BLaER1 (cell line): ENCODE data around the gene PLK5.
"Not testable (repeated sequence)": the region's sequence is repeated elsewhere in the genome, so short reads cannot be mapped to it uniquely, and the experiment has no call there.

Experiments used
- H3K27ac ChIP-seq: shearing (Covaris generic); formaldehyde crosslinking; 2 replicates; pipeline ENCODE4 v1.8.1; 2022
- H3K27me3 ChIP-seq: shearing (Covaris generic); formaldehyde crosslinking; 2 replicates; pipeline ENCODE4 v1.8.1; 2022
- H3K36me3 ChIP-seq: shearing (Covaris generic); formaldehyde crosslinking; 2 replicates; pipeline ENCODE4 v1.8.1; 2022
- H3K4me1 ChIP-seq: shearing (Covaris generic); formaldehyde crosslinking; 2 replicates; pipeline ENCODE4 v1.8.1; 2022
- H3K4me2 ChIP-seq: shearing (Covaris generic); formaldehyde crosslinking; 2 replicates; pipeline ENCODE4 v1.8.1; 2022
- H3K4me3 ChIP-seq: shearing (Covaris generic); formaldehyde crosslinking; 2 replicates; pipeline ENCODE4 v1.8.1; 2022
- H3K9ac ChIP-seq: shearing (Covaris generic); formaldehyde crosslinking; 2 replicates; pipeline ENCODE4 v1.8.1; 2022
- H3K9me3 ChIP-seq: shearing (Covaris generic); formaldehyde crosslinking; 2 replicates; pipeline ENCODE4 v1.8.1; 2022
- H4K20me1 ChIP-seq: shearing (Covaris generic); formaldehyde crosslinking; 2 replicates; pipeline ENCODE4 v1.8.1; 2022
- Cebpa-rat ChIP-seq: shearing (Covaris generic); IDR thresholded peaks from 2 replicates; pipeline ENCODE4 v1.8.1; 2022

Gene PLK5

DNA sequence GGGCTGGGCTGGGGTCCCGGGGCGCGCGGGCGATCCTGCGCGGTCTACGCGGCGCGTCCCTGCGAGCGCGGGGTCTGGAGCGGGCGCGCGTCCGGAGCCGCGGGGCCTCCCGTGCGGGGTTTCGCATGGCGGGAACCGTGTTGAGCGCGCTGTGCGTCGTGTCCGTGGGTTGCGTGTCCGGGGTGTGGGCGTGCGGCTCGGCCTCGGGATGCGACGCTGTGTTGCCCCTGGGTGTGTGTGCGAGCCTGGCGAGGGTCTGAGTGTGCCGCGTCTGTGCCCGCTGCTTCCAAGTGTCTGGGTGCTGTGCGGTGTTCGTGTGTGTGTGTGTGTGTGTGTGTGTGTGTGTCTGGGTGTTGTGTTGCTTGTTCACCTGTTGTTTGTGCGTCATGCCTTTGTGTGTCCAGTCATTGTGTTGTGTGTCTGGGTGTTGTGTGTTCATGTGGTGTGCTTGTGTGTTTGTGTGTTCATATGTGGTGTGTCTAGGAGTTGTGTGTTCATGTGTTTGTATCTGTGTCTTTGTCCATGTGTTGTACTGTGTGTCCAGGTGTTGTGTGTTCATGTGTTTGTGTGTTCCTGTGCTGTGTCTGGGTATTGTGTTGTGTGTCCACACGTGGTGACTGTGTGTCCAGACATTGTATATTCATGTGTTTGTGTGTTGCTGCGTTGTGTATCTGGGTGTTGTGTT is 552 bp downstream of the PLK5 start:
- Histone ChIP-seq H3K36me3 (no peaks in the 10 kb centered on the region), H3K27me3 (peaks cover 28% of the 10 kb centered on the region), H3K9ac (no peak overlapping the region), H3K4me1 (peaks cover 27% of the 10 kb centered on the region), H3K27ac (no peak overlapping the region), H3K9me3 (no peaks in the 10 kb centered on the region), H4K20me1 (no peaks in the 10 kb centered on the region), H3K4me3 (no peak overlapping the region), H3K4me2 (no peak overlapping the region)
- no peak for TF ChIP-seq Cebpa-rat

DNA sequence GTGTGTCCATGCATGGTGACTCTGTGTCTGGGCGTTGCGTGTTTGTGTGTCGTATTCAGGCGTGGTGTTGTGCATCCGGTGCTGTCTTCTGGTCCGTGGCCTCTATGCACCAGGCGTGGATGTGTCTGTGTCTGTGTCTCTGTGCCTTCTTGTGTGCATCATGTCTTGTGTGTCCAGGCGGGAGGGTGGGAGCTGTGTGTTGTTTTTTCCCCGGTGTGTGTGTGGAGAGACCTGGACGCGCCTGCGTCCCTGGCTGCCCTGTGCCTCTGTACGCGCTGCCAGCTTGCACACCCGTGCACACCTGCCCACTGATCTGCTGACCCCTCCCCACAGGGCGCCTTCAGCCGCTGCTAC is 1.1 kb downstream of the PLK5 start:
- H3K4me1 ChIP-seq, result peaks cover 24% of the 10 kb centered on the region

DNA sequence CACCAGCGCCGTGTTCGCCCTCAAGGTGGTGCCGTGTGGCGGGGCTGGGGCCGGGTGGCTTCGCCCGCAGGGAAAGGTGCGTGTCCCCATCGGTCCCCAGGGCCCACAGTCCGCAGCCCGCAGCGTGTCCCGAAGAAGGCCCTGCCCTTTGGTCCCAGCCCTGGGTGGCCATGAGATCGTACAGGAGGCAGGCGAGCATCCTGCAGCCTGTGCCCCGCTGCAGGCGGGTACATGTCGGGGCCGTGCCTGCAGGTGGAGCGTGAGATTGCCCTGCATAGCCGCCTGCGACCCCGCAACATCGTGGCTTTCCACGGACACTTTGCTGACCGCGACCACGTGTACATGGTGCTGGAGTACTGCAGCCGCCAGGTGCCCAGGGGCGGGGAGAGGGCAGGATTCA is 1.5 kb downstream of the PLK5 start:
- peaks cover 28% of the 10 kb centered on the region for H3K27me3 ChIP-seq
- H3K9ac ChIP-seq, result no peak overlapping the region

More for the DNA sequence above, 1.1 kb downstream of the PLK5 start:
- no peak for TF ChIP-seq Cebpa-rat
- H4K20me1 ChIP-seq, result no peaks in the 10 kb centered on the region
- no peak overlapping the region for H3K4me2 ChIP-seq
- no peak overlapping the region for H3K27ac ChIP-seq
- no peaks in the 10 kb centered on the region for H3K36me3 ChIP-seq
- H3K9me3 ChIP-seq, result no peaks in the 10 kb centered on the region
- H3K4me3 ChIP-seq, result no peak overlapping the region
- no peak overlapping the region for H3K9ac ChIP-seq
- peaks cover 28% of the 10 kb centered on the region for H3K27me3 ChIP-seq

DNA sequence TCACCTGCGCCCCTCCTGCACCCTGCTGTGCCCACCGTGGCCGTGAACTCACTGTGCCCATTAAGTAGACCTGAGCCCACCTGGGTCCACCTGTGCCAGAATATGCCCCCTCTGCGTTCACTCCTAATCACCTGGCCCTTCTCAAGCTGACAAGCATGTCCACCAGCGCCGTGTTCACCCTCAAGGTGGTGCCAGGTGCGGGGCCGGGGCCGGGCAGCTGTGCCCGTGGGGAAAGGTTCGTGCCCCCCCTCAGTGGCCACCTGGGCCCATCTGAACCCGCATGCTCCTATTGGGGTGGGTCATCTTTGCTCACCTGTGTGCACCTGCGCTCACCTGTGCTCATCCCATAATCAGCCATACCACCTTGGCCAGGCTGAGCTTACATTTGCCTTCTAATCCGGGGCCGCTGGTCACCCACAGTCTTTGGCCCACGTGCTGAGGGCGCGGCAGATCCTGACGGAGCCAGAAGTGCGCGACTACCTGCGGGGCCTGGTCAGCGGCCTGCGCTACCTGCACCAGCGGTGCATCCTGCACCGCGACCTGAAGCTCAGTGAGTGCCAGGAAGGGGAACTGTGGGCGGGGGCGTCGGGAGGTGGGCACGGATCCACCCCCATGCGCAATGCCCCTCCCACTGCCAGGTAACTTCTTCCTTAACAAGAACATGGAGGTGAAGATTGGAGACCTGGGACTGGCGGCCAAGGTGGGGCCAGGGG is 2.3 kb downstream of the PLK5 start:
- no peaks in the 10 kb centered on the region for H3K9me3 ChIP-seq
- H3K27me3 ChIP-seq, result peaks cover 28% of the 10 kb centered on the region
- H3K9ac ChIP-seq, result no peak overlapping the region
- H3K27ac ChIP-seq, result no peak overlapping the region
- TF ChIP-seq Cebpa-rat, result no peak
- H3K4me2 ChIP-seq, result no peak overlapping the region
- H3K4me1 ChIP-seq, result peaks cover 11% of the 10 kb centered on the region
- H4K20me1 ChIP-seq, result no peaks in the 10 kb centered on the region
- no peak overlapping the region for H3K4me3 ChIP-seq
- no peaks in the 10 kb centered on the region for H3K36me3 ChIP-seq

More for the DNA sequence above, 1.5 kb downstream of the PLK5 start:
- TF ChIP-seq Cebpa-rat, result no peak
- H3K4me1 ChIP-seq, result peaks cover 20% of the 10 kb centered on the region
- no peaks in the 10 kb centered on the region for H3K36me3 ChIP-seq
- no peak overlapping the region for H3K27ac ChIP-seq
- no peak overlapping the region for H3K4me3 ChIP-seq
- no peaks in the 10 kb centered on the region for H4K20me1 ChIP-seq
- H3K4me2 ChIP-seq, result no peak overlapping the region
- no peaks in the 10 kb centered on the region for H3K9me3 ChIP-seq

DNA sequence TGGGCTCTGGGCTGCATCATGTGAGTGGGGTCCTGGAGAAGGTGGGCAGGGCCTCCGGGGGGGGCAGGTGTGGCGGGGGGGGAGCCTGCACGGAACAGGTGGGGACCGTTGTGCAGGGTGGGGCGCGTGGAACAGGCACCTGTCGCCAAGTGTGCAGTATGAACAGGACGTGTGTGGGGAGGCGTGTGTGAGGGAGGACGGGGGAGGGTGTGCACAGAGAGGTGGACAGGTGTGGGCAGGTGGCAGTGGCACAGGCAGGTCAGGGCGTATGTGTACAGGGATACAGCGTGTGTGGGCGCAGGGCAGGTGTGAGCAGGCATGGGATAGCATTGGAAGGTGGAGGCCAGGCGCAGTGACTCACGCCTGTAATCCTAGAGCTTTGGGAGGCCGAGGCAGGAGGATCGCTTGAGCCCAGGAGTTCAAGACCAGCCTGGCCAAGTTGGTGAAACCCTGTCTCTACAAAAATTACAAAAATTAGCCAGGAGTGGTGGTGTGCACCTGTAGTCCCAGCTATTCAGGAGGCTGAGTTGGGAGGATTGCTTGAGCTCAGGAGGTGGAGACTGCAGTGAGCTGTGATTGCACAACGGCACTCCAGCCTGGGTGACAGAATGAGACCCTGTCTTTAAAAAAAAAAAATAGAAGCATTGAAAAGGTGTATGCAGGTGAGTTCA is 3.2 kb downstream of the PLK5 start:
- Histone ChIP-seq H3K4me3 (no peak overlapping the region), H3K9me3 (no peaks in the 10 kb centered on the region), H3K4me2 (no peak overlapping the region), H3K36me3 (no peaks in the 10 kb centered on the region), H4K20me1 (no peaks in the 10 kb centered on the region), H3K9ac (no peak overlapping the region), H3K27ac (no peak overlapping the region), H3K4me1 (peaks cover 2% of the 10 kb centered on the region), H3K27me3 (peaks cover 28% of the 10 kb centered on the region)
- TF ChIP-seq Cebpa-rat, result peak; percentile 51; the same call in 1 of the 2 replicates

DNA sequence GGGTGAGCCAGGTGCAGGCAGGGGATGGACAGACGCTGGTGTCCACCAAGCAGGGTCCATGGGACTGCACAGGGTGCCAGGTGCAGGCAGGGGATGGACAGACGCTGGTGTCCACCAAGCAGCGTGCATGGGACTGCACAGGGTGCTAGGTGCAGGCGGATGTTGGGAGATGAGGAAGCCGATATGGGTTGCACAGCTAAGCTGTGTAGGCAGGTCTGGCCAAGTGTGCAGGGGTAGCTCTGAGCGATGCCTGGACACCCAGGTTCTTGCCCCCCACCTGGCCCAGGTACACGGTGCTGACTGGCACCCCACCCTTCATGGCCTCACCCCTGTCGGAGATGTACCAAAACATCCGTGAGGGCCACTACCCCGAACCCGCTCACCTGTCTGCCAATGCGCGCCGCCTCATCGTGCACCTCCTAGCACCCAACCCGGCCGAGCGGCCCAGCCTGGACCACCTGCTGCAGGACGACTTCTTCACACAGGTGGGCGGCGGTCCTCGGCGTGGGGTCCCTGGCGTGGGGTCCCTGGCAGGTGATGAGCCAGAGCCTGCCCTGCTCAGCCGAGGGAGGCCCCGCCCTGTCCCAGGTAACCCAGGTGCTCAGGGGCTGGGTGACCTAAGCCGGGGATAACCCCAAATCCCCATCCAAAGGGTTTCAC is 3.9 kb downstream of the PLK5 start:
- no peak overlapping the region for H3K9ac ChIP-seq
- H3K27ac ChIP-seq, result no peak overlapping the region
- peaks cover 5% of the 10 kb centered on the region for H3K4me1 ChIP-seq
- H3K4me2 ChIP-seq, result no peak overlapping the region
- H3K36me3 ChIP-seq, result no peaks in the 10 kb centered on the region
- H4K20me1 ChIP-seq, result no peaks in the 10 kb centered on the region
- H3K9me3 ChIP-seq, result no peaks in the 10 kb centered on the region
- 0 out of 2 replicates have a peak, but pooled peaks have one; percentile 0 for TF ChIP-seq Cebpa-rat
- peaks cover 26% of the 10 kb centered on the region for H3K27me3 ChIP-seq
- H3K4me3 ChIP-seq, result no peak overlapping the region

DNA sequence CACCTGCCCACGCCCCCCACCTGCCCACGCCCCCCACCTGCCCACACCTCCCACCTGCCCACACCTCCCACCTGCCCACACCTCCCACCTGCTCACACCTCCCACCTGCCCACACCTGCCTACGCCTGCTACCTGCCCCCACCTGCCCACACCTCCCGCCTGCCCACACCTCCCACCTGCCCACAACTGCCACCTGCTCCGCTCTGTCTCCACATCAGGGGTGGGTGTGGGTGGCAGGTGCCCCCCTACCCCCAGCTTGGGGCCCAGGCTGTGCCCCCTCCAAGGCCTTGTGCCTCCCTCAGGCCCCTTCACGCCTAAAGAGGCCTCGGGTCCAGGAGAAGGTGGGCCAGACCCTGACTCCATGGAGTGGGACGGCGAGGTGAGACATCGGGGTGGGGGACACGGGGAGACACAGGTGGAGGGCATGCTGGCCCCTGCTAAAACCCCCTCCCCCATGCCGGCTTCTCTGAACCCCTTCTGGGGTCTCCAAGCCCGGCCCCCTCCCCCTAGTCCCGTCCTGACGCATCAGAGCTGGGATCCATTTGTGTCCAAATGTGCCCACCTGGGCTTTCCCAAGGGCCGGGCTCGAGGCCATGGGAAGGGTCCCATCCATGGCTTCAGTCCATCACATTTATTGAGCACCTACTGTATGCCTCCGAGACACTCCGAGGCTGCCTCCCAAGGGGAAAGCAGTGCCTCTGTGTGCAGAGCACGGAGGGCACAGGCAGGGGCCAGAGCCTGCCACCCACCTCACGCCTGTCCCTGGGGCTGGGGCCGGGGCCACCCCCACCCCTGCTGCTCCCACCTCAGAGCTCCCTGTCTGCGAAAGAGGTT is 4.9 kb downstream of the PLK5 start:
- H3K36me3 ChIP-seq, result no peaks in the 10 kb centered on the region
- no peaks in the 10 kb centered on the region for H3K9me3 ChIP-seq
- H3K9ac ChIP-seq, result no peak overlapping the region
- H3K4me3 ChIP-seq, result no peak overlapping the region
- peaks cover 17% of the 10 kb centered on the region for H3K27me3 ChIP-seq
- H3K27ac ChIP-seq, result no peak overlapping the region
- H3K4me2 ChIP-seq, result no peak overlapping the region
- H4K20me1 ChIP-seq, result no peaks in the 10 kb centered on the region
- TF ChIP-seq Cebpa-rat, result no peak
- peaks cover 14% of the 10 kb centered on the region for H3K4me1 ChIP-seq

DNA sequence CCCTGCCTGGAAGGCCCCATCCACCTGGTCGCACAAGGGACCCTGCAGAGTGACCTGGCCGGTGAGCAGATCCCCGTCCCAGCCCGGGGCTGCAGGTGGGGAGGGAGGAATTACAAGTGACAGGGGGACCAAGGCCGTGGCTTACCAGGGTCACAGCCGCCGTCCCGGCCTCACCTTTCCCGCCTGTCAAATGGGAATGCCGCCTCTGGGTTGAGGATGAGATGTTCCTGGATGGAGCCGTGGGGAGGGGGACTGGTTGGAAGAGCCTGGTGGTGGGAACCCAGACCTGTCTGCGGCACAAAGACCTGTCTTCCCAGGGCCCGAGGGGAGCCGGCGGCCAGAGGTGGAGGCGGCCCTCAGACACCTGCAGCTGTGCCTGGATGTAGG is 5.5 kb downstream of the PLK5 start:
- H3K9me3 ChIP-seq, result no peaks in the 10 kb centered on the region
- no peak overlapping the region for H3K4me2 ChIP-seq
- H3K4me3 ChIP-seq, result no peak overlapping the region
- TF ChIP-seq Cebpa-rat, result no peak
- H3K27ac ChIP-seq, result no peak overlapping the region
- peaks cover 14% of the 10 kb centered on the region for H3K4me1 ChIP-seq
- H3K27me3 ChIP-seq, result peaks cover 13% of the 10 kb centered on the region
- no peaks in the 10 kb centered on the region for H3K36me3 ChIP-seq
- H4K20me1 ChIP-seq, result no peaks in the 10 kb centered on the region
- H3K9ac ChIP-seq, result no peak overlapping the region

DNA sequence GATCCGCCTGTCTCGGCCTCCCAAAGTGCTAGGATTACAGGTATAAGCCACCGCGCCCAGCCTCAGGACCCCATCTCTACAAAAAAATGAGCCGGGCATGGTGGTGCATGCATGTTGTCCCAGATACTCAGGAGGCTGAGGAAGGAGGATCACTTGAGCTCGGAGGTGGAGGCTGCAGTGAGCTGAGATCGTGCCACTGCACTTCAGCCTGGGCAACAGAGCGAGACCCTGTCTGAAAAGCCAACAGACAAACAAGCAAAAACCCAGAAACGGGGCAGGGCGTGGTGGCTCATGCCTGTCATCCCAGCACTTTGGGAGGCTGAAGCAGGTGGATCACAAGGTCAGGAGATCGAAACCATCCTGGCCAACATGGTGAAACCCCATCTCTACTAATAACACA is 7.0 kb downstream of the PLK5 start:
- not testable (repeated sequence) for H3K27me3 ChIP-seq, H3K9me3 ChIP-seq, H3K36me3 ChIP-seq, H4K20me1 ChIP-seq, H3K4me2 ChIP-seq, H3K9ac ChIP-seq, H3K27ac ChIP-seq, H3K4me3 ChIP-seq
- peaks cover 14% of the 10 kb centered on the region for H3K4me1 ChIP-seq
